Left ventricle myocardium inferior (tissue), 1 donor: ENCODE measurements around the gene KRTAP1-4. TPM values are rescaled to one million over a fixed set of nuclear protein-coding genes. Genes with fewer than 3 reads are reported as not detected.

Experiments
- DNase-seq: peaks from one replicate; pipeline ENCODE4 v3.0.0-alpha.2; 2020
- H3K27ac ChIP-seq: fragments of 200-600 bp; replicated peaks from 2 replicates; pipeline ENCODE4 v1.8.0; 2021
- H3K27me3 ChIP-seq: fragments of 200-600 bp; 2 replicates; pipeline ENCODE4 v1.8.0; 2021; ENCODE audit warnings: low read depth
- H3K36me3 ChIP-seq: fragments of 200-600 bp; 2 replicates; pipeline ENCODE4 v1.8.0; 2021
- H3K4me1 ChIP-seq: fragments of 200-600 bp; 2 replicates; pipeline ENCODE4 v1.8.0; 2021
- H3K4me3 ChIP-seq: fragments of 200-600 bp; 2 replicates; pipeline ENCODE4 v1.8.0; 2021; ENCODE audit warnings: mild to moderate bottlenecking, moderate library complexity
- H3K9me3 ChIP-seq: fragments of 200-600 bp; replicated peaks from 2 replicates; pipeline ENCODE4 v1.8.0; 2021
- intact Hi-C: fragments of 100-400 bp; cut with micrococcal nuclease; formaldehyde crosslinking; loops from one replicate; pipeline ENCODE4 v1.11.0; 2022
- long read RNA-seq: library from polyadenylated mRNA; unstranded; transcript quantifications from one replicate; pipeline ENCODE4 v2.0.0, GENCODE V29; 2021
- total RNA-seq: library from RNA; stranded (reverse); fragmentation: NEBNext Ultra II Directional; extraction: Animal tissue kit (Norgen Biotek cat#: 25700); gene quantifications from one replicate; pipeline ENCODE4 v1.2.1, GENCODE V29; 2021
- TF ChIP-seq, protein P1 (sequence below): fragments of 200-600 bp; IDR thresholded peaks from 2 replicates; pipeline ENCODE4 v1.8.0; 2021; ENCODE audit warnings: antibody characterized with exemption, mild to moderate bottlenecking, borderline replicate concordance
- donor health status: DM: no; HTN: yes; CAD: no; lungs with severe emphysema.

The KRTAP1-4 gene
- not detected for total RNA-seq
- long read RNA-seq, result 0 reads

DNA sequence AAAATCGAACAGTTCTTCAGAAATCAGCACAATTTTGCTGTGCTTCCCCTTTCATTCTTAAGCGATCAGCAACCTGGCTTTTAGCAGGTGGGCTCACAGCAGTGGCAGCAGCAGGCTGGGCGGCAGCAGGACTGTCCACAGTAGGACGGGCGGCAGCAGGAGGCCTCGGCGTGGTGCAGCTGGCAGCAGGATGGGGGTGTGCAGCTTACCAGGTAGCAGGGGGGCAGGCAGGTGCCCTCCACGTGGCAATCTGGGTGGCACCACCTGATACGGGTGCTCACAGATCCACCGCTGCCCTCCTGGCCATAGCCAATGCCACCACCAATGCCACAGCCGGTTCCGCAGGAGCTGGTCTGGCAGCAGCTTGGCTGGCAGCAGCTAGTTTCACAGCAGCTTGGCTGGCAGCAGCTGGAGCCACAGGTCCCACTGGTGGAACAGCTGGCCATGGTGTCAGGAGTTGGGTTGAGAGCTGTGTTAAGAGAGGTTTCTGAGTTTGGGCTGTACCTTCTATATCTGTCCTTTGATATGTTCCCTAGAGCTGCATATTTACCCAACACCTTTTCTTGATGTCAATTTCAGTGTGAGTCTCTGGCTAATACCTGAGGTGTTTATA, at the start of gene KRTAP1-4:
TSS of gene KRTAP1-4 (minus strand) at position 563 of the 613 bp plus-strand sequence. CDS start at position 446, 117 bp downstream.
- H3K27ac ChIP-seq, result no peak within 1 kb of the TSS
- peaks cover 75% of the 10 kb centered on the region for H3K27me3 ChIP-seq
- H3K4me1 ChIP-seq, result no peaks in the 10 kb centered on the region
- H3K36me3 ChIP-seq, result no peaks in the 10 kb centered on the region
- TF ChIP-seq, protein P1, sequence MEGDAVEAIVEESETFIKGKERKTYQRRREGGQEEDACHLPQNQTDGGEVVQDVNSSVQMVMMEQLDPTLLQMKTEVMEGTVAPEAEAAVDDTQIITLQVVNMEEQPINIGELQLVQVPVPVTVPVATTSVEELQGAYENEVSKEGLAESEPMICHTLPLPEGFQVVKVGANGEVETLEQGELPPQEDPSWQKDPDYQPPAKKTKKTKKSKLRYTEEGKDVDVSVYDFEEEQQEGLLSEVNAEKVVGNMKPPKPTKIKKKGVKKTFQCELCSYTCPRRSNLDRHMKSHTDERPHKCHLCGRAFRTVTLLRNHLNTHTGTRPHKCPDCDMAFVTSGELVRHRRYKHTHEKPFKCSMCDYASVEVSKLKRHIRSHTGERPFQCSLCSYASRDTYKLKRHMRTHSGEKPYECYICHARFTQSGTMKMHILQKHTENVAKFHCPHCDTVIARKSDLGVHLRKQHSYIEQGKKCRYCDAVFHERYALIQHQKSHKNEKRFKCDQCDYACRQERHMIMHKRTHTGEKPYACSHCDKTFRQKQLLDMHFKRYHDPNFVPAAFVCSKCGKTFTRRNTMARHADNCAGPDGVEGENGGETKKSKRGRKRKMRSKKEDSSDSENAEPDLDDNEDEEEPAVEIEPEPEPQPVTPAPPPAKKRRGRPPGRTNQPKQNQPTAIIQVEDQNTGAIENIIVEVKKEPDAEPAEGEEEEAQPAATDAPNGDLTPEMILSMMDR, result no peak
- no peaks in the 10 kb centered on the region for H3K9me3 ChIP-seq
- intact Hi-C loops, result no loop called here
- DNase-seq, result no peak
- H3K4me3 ChIP-seq, result no peak within 1 kb of the TSS

- TF ChIP-seq, protein P1, result no peak
- Histone ChIP-seq H3K9me3 (no peaks in the 10 kb centered on the region), H3K4me3 (no peak overlapping the region), H3K27ac (no peak overlapping the region), H3K36me3 (no peaks in the 10 kb centered on the region), H3K27me3 (peaks cover 60% of the 10 kb centered on the region), H3K4me1 (no peaks in the 10 kb centered on the region)
- intact Hi-C loops, result no loop called here
- DNase-seq, result no peak
Measured at GRCh38 chr17:41076788-41077187, 46.8 kb upstream of the KRTAP1-4 start.

- no peak for DNase-seq
- TF ChIP-seq, protein P1, result no peak
- no peaks in the 10 kb centered on the region for H3K36me3 ChIP-seq
- H3K9me3 ChIP-seq, result no peaks in the 10 kb centered on the region
- intact Hi-C loops, result no loop called here
- H3K4me3 ChIP-seq, result no peak overlapping the region
- no peak overlapping the region for H3K27ac ChIP-seq
- no peaks in the 10 kb centered on the region for H3K4me1 ChIP-seq
- peaks cover 47% of the 10 kb centered on the region for H3K27me3 ChIP-seq
Measured at GRCh38 chr17:41073676-41074075, 43.7 kb upstream of the KRTAP1-4 start.

DNA sequence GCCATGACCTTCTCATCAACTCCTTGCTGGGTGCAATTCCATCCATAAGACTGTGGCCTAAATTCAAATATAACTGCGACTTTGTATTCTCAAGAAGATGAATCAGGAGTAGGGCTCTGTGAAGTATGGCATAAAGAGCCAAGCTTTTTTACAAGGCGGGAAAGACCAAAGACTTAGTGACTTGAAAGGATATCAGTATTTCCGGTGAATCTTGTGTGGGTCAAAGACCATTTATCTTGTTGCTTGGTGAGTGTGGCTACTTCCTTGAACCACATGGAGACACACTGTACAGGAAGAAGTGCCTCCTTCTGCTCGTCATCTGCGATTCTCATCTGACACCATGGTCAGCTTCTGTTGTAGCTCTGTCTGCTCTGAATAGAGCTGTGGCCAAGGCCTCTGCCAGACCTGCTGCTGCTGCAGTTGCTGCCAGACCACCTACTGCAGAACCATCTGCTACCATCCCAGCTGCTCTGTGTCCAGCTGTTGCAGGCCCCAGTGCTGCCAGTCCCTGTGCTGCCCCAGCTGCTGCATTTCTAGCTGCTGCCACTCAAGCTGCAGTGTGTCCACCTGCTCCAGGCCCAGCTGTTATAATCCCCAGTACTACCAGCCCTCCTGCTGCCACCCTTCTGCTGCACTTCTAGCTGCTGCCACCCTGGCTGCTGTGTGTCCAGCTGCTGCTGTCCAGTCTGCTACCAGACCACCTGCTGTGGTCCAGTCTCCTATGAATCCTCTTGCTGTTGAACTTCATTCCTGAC, 41.8 kb upstream of the KRTAP1-4 start:
- H3K36me3 ChIP-seq, result no peaks in the 10 kb centered on the region
- peaks cover 34% of the 10 kb centered on the region for H3K27me3 ChIP-seq
- TF ChIP-seq, protein P1, result no peak
- no peak overlapping the region for H3K27ac ChIP-seq
- H3K4me1 ChIP-seq, result no peaks in the 10 kb centered on the region
- no peak overlapping the region for H3K4me3 ChIP-seq
- H3K9me3 ChIP-seq, result no peaks in the 10 kb centered on the region
- intact Hi-C loops, result no loop called here
- DNase-seq, result no peak

- intact Hi-C loops, result no loop called here
- H3K27me3 ChIP-seq, result peaks cover 33% of the 10 kb centered on the region
- no peak overlapping the region for H3K27ac ChIP-seq
- H3K9me3 ChIP-seq, result no peaks in the 10 kb centered on the region
- TF ChIP-seq, protein P1, result no peak
- H3K36me3 ChIP-seq, result no peaks in the 10 kb centered on the region
- DNase-seq, result no peak
- no peak overlapping the region for H3K4me3 ChIP-seq
- H3K4me1 ChIP-seq, result no peaks in the 10 kb centered on the region
Measured at GRCh38 chr17:41069031-41069430, 39.0 kb upstream of the KRTAP1-4 start.
